ENCODE measurements around the gene SLC12A4.

GRCh38 chr16:67989322-67990017, 21.0 kb upstream of the SLC12A4 start:
- TF ChIP-seq CTCF (IDR thresholded peaks at IDR 0.05) (no peak), POLR2A (IDR thresholded peaks at IDR 0.05) (no peak)

All from right lobe of liver (tissue), 4 donors.